GM21390 (cell line): Measurements from ENCODE around the gene LPP.

Experiments
- ATAC-seq: cut with Tn5 transposase; IDR thresholded peaks from one replicate; pipeline ENCODE4 v1.9.1; 2021; ENCODE audit not compliant: unreplicated experiment

The LPP gene

DNA sequence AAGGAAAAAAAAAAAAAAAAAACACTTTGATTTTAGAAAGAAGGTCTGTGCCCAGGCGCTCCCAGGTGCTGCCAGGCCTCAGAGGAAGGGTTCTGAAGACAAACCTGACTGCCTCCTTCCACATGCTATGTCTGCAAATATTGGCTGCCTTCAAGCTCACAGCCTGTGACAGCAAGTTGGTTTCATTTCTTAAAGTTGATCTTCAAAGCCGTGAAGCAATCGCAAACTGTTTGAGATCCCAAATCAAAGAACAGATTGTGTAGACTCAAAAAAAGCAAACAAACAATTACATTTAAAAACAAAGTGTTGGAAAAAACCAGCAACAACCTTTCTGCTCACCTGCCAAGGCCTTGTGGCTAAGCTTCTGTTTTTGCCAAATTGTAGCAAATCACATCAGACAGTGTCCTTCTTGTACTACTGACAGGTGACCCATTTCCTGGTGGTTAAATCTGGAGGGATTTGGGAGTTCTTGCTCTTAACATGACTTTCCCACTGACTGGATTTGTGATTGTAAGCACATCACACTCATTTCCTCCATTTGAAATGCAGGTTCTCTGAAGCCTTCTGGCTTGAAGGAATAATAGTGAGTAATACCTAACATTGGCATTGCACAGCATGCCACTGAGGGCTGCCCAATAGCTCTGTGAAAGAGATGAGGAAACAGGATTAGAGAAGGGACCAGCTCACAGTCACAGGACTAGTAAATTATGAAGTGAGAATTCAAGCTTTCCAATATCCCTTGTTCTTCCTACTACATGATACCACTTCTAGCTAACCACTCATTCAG, 502.4 kb downstream of the LPP start:
- no peak for ATAC-seq

DNA sequence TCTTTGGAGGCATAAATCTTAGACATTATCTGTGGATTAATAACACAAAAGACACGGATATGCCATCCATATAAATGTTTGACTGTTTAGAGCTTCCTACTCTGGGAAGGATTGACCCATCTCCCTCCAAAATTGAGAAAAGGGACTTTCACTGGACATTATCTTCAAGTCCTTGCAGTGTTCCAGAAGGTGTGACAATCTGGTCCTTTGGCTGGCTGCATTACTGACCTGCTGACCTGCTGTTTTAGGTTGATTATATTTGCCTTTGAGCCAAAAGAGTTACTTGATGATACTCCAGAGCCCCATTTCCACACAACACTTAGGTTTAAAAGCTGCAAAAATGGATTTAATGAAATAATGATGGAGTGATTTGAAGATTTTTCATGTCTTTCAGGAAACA, 504.6 kb downstream of the LPP start:
- ATAC-seq = no peak

DNA sequence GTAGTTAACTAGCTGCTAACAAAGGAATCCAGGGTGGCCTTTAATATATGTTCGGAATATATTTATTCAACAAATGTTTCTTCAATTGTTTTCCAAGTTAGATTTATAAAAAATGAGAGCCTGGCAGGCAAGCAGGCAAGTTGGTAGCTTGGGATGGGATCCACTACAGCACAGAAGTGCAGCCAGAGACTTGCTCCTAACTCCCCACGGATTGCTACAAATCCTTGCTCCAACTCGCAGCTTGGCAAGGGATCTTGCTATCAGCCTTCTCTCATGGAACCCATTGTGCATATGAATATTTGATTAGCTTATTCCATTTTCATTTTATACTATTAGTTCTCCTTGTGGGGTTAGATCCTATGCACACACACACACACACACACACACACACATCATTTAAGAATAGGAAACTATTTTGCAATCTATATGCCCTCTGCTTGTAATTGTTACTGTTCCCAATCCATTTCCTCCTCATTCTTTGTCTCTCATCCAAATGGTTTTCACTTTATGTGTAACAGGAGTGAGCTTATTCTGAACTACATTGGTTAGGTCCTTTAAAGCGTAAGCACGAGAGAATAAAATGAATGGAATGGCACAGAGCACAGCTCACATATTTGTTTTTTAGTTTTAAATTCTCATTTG, 505.6 kb downstream of the LPP start:
- no peak for ATAC-seq

DNA sequence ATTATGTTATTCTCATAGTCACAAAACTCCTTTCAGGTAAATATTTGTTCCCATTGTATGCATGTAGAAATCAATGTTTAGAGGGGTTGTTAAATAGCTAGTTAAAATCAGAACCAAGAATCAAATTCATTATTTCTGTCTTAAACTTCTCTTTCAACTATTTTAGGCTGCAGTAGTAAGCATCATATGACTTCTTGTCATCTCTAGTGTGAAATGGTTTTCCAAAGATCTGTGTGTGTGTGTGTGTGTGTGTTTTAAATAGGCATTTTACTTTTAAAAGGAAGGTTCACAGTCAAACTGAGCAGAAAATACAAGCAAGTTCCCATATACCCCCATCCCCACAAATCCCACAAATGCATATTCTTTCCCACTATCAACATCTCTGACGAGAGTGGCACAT, 506.5 kb downstream of the LPP start:
- no peak for ATAC-seq

DNA sequence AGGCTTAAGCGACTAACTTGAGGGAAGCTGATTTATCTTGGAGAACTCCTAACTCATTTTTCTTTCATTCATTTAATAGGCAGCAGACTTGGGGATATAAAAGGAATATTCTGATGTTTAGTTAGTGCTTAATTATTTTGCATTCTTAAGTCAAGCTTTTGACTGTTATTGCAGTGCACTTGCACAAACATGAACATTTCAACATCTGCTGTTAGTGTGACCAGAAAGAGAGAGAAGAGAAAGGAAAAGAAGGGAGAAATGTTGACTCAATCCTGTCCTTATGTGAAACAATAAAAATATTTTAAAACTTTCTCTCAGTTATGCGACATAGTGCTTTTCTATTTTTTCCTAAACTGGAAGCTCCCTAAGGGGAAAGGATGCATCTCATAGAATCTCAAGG, 507.8 kb downstream of the LPP start:
- no peak for ATAC-seq

DNA sequence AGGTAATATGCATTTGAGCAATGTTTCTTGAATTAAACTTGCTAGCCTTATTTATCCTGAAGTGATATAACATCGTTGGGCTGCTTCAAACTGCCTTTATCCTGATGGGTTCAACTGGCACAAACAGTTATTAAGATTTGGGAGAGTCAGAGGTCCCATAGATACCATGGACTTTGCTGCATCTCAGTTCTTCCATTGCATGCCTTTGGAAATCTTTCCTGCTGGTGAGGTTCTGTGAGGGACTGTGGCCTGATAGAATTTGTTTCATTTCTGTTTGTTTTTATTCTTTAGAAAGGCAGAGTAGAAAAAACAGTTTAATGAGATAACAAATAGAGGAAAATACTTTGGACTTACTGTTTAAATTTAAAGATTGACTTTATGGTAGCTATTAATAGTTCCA, 508.3 kb downstream of the LPP start:
- no peak for ATAC-seq

DNA sequence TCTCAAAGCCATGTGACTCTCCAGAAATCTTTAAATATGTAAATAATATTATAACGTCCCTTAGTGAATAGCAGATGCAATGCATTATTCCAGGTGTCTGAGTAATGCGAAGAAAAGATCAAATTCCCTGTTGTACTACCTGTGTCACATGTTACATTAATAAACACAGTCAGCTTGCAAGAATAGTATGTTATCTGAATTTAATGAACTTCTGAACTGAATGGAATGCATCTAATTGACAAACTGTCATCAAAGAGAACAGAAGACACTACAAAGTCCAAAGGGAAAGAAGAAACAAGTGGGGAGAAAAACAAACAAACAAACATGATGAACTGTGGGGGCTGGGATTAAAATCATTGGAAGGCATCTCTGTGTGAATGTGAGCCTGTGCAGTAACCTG, 508.8 kb downstream of the LPP start:
- ATAC-seq = no peak

DNA sequence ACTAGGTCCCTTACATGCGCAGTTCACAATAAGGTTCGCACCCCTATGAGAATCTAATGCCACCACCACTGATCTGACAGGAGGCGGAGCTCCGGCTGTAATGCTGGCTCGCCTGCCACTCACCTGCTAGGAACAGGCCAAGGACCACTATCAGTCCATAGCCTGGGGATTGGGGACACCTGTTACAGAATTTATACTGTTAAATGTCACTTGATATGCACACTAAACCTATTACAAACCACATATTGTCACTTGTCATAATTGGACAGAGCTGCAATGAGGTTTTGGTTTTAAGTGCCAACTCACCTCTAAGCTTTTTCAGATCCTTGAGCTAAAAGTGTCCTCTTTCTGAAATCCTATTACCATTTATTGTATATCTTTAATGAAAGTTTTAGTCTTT, 509.9 kb downstream of the LPP start:
- ATAC-seq = no peak

DNA sequence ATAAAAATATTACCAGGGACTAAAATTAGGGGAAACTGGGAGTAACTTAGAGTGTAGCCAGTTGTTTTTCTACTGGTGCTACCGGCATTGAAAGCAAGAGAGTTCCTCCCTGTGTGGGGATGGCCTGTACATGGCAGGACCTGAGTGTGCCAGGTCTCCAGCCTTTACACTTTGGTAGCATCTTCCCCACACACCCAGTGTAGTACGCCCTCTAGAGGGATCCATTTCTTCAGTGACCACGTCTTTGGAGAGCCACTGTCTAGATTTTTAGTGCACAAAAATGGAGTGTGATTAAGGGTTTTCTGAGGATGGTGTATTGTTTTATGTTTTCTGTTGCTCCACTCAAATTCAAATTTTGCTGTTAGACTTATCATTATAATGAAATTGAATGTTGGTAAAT, 510.8 kb downstream of the LPP start:
- ATAC-seq = no peak

DNA sequence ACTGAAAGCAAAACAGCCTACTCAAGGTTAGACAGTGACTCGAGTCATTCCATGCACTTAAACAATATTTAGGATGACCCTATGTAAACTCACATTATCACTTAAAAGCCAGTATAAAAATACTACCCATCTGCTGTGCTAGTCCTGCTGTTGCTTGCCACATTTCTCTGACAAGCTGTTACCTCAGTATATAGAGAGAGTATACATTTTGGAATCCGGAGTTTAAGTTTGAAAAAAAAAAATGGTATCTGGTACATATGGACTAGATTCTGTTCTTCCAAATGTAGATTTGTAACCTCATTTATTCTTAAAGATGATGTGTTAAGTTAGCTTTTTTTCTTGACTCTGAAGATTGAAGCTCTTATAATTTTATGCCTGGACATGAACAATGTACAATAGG, 514.0 kb downstream of the LPP start:
- no peak for ATAC-seq

DNA sequence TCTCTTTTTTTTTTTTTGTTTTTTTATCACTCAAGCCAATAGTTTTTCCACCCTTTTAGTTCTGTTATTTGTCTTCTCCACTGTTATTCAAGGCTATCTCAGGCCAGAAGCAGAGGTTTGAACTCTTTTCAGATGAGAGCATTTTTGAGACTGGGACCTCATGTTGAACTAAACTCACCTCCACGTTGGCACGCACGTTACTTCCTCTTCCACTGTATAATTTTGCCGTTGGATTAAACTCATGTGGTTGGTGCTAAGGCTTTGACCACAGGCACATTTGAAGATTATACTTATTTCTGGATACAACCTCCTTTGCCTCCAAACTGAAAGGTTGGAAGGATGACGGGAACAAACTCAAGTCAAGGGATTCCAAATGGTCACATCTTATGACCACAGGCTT, 516.5 kb downstream of the LPP start:
- ATAC-seq = no peak

DNA sequence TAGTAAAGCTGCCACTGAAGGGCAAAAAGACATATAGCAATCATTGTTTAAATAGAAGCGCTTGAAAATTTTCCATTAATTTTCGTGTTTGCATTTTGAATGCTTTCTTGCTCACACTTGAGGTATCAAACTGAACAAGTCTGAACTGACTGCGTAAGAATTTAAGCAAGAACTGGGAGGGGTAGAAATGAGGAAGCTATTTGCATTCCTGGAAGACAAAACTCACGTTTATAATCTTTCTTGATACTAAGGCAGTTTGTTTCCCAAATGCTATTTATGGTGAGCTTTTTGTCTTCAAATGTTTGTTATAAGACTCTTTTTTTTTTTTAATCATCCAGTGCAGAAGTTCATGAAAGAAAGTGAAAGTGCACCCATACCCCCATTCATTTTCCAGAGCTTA, 518.0 kb downstream of the LPP start:
- no peak for ATAC-seq

DNA sequence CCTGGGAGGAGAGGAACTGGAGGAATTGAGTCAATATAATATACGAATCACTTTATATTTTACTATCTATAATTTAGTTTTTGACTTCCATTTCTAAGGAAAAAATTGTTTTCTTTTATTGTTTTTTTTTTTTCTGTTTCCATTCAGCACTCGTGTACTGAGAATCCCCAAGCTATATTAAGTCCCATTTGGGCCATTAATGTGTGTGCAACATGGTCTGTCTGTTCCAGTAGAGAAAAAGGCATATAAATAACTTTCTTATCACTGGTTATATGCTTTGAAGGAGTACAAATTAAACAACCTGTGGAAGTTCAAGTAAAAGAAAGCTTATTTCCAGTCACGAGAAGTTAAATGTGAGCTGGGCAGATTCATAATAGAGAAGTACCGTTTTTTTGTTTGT, 518.9 kb downstream of the LPP start:
- ATAC-seq = no peak

DNA sequence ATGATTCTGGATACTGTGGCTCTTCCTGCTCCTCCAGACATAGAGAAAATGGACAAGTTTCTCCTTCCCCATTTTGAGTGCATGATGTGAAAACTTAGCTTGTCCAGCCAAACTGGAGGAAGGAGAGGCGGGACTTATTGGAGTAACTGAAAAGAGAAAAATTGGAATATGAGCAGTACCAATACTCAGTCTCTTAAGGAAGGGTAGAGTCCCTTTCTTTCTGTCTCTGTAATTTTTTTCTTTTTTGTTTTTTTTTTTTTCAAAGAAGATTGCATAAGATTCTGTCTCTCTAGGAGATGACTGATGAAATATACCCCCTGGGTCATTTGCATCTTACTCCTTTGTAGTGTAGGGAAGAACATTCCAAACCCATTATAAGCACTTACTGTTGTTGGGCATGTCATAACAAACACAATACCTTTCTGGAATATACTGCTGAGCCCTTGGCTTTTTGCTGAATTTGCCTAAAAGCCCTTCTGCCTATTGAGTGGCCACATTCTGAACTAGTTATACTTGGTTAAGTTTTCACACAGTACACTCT, 519.8 kb downstream of the LPP start:
- ATAC-seq = no peak

DNA sequence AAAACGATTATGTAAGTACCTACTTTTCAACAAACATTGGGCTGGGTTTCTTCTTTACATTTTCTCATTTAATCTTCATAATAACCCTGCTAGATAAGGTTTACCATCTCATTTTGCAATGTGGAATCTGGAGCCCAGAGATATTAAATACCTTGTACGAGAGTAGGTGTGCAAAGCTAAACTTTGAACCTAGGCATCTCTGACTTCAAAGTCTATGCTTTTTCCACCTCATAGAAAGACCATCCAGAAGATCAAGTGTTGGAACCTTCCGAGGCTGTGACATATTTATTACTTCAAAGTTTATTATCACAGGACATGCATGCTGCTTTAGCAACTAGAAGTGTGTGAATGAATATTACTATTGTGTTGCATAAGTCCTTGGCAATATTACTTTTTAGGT, 520.6 kb downstream of the LPP start:
- no peak for ATAC-seq

DNA sequence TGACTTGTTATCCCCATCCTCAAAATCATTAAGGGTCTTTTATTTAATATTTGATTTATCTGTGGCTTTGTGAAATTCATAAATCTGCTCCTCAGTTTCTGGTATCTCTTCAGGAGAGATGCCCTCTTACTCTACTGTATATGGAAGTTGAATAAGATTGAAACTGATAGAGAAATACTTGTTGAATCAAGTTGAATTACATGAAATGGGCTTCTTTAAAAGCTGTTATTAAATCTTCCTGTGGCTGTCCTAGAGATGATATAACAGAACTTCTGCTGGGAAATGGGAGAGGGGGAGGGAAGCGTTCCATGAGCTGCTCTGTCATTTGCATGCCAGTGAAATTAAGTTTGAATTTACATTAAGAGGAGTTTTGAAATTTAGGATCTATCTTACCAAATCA, 523.4 kb downstream of the LPP start:
- ATAC-seq = no peak

DNA sequence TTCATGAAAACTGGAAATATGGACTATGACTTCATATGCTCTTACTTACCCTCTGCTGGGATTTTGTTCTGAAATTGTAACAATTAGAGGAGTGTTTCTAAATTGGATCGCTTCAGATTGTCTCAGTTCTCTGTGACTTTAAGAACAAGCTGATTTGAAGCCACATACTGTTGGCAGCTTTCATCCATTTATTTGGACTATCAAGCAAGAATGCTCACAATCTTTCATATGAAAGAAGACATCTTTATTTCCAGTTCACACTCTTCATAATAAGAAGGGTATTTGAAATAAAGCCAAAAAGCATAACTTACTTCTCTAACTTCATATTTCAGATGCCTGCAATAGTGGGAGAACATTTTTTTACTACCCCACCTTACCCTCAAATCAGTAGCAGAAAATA, 526.2 kb downstream of the LPP start:
- ATAC-seq = no peak

DNA sequence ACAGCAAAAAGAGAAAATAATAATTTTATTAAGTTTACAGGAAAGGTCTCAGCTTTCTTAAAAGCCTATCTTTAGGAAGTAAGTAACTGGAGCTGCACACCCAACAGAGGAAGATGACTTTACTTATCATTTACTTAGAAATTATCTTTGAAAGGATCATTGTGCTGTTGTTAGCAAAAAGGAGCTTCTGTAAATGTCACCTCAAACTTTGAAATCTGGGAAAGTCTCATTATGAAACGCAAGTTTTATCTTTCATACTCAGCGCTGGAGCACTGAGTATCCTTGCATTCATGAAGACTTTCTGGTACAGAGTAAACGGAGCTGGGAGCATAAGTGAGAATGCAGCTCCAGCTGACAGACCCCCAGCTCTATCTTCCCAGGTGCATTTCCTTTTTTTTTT, 526.6 kb downstream of the LPP start:
- no peak for ATAC-seq

DNA sequence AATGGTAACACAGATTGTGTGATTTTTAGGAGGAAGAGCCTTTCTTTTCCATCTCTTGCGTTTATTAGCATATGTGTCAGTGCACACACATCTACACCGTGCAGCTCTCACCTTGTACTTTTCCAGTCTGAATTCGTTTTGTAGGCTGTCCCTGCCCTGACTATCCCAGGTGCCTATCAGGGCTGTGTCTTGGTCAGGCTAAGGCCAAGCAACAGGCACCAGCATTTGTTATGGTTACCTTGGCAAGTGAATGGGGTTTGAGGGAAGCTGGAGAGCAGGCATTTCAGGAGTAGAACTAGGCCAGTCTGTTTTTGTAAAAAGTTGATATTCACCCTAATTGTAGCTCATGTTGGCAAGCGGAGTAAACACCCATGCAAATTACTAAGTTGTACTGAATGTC, 528.4 kb downstream of the LPP start:
- ATAC-seq = no peak

DNA sequence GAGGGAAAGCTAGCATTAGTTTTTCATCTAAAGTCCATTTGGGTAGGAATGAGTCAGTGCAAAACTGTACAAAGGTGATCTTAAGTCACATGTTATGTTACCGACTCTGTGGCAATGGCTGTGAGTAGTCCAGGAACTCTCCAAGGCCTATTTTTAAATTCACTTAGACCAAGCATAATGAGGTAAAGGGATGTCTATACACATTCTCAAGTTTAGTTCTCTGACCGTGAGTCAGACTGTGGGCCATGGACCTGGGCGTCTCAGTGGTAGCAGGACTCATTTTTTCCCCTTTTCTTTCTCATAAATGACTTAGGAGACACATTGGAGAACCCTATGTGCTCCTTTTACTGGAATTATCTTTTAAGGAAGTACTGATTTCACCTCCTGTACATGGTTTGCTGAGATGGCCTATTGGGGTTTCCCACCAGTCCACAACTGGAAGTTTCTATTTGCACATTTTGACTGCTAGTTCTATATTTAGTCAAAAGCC, 529.1 kb downstream of the LPP start:
- no peak for ATAC-seq

DNA sequence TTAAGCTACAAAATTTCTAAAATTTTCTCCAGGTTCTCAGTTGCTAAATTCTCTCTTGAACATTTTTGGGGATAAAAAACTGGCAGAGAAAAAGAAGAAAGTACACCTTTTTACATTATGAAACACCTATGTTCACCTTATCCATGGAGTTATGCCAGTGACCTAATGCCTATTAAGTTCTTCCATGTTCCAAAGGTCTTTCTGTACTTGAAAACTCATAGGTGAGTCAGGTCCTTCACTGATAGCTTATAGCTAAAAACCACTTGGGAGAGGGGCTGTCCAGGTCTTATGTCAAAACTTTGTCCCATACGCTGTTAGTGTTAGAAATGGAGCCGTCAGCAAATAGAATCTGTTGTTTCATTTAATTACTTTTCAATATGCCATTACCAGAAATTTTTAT, 530.3 kb downstream of the LPP start:
- ATAC-seq = no peak

DNA sequence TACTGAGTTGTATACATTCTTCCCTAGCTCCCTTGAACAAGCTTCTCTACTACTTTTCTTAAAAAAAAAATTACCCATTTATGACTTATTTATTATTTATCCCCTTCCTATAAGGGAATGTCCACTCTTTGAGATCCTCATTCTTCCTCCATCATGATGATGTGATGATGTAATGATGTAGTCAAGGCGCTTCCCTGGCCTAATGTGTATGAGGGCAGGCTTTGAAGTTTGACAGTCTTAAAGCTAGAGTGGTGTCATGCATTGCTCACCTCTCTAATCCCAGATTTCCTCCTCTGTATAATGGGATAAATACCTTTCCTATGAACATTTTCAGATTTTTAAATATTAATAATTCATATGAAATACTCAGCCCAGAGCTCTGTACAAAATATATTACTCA, 531.8 kb downstream of the LPP start:
- ATAC-seq = no peak

DNA sequence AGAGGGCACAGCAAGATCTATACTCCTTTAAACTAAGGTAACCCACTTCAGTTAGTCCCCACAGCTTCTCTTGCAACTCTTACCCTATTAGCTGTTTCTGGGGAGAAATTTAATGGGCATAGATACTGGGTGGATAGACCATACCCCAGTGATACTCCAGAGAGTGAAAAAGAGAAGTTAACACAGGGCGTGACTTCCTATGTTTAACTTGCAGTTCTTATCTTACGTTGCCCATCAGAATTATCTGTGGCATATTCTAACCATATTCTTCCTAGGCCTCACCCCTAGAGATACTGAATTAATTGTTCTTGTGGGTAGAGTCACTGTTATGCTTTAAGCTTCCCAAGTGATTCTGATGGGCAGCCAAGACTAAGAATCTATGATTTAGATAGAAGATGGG, 532.4 kb downstream of the LPP start:
- ATAC-seq = no peak
